NCI-H446 treated with DMSO at 0.1 percent for 48 hours (cell line): ENCODE data around the gene OLFM1.
"Not testable (repeated sequence)": the region's sequence is repeated elsewhere in the genome, so short reads cannot be mapped to it uniquely, and the experiment has no call there.

ENCODE experiments used
- DNase-seq: peaks from one replicate; lab custom pipeline; 2025; lab: John Stamatoyannopoulos, UW

Gene OLFM1

GRCh38 chr9:135107581-135108235 lies 20.2 kb downstream of the OLFM1 start:
- DNase-seq: no peak

GRCh38 chr9:135108831-135109510 lies 21.5 kb downstream of the OLFM1 start:
- DNase-seq: no peak

- no peak for DNase-seq
Observed at GRCh38 chr9:135109650-135110049, 22.2 kb downstream of the OLFM1 start.

DNA sequence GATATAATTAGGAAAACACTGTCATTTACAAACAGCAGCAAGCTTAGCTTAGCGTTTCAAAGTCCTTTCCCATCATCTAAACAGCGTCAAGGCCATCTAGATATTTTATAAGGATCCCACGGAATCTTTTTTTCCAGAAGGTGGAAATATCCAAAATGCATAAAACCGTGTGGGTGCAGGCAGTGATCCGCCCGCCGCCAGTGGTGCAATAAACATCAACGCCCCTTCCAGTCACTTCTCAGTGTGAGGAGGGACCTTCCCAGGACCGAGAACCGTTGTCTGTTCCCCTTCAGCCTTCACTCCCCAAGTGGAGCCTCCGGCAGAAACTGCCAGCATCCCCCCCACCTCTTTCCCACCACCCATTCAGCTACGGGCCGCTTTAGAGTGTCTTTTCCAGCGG lies 22.9 kb downstream of the OLFM1 start:
- DNase-seq: no peak

DNA sequence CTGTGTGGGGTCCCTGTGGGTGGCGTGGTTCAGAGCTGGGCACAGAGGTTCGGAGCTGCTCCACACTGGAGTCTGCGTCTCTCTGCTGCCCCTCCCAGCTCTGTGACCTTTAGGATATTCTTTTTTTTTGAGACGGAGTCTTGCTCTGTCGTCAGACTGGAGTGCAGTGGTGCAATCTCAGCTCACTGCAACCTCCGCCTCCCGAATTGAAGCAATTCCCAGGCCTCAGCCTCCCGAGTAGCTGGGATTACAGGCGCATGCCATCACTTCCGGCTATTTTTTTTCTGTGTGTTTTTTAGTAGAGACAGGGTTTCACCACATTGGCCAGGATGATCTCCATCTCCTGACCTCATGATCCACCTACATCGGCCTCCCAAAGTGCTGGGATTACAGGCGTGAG lies 24.1 kb downstream of the OLFM1 start:
- DNase-seq: not testable (repeated sequence)

DNA sequence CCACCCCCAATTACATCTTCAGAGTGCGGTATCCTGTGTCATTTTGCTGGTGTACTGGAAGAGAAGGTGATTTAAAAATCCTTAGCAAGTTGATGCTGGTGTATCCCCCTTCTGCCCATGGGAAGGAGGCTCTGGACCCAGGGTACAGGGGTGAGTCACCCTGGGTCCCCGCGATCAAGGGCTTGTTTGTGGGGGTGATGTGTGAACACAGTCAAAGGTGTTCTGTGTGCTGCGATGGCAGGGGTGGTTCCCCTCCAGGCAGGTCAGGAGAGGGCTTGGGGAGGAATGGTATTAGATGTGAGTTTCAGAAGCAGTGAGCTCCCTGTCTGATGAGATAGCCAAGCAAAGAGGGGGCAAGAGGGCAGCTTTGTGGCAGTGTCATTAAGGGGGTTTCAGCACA lies 28.9 kb downstream of the OLFM1 start:
- DNase-seq: no peak

DNA sequence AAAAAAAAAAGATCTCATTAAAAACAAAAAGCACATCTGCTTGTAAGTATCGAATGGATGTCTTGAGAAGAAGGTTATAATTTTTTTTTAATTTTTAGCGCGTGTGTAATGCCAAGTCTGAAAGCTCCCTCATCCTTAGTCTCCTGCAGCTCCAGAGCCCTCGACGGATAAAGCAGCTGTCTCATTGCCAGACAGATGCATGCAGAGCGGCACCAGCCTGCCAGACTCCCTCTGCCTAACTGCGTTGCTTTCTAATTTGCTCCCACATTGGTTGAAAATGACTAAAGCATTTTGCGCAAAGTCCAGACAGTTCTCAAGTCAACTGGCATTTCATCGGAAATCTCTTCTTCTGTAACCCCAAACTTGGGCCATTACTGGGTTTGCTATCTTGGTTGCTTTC lies 29.4 kb downstream of the OLFM1 start:
- DNase-seq: no peak

DNA sequence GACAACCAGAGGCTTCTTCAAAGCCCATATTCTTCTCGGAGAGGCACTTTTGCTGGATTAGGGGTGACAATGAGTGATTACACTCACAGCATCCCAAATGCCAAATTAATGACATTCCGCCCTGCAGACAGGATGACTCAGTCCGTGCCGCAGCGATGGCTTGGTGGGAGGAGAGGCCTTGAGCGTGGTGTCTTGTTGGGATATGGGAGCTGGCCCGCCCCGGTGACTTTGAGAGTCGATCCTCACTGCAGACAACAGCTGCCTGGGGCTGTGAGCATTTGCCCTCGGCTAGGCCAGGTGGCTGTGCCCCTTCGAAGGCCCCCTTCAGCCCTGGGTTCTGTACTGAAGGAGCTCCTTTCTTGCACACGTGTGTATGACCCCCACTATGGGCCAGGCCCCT lies 29.8 kb downstream of the OLFM1 start:
- no peak for DNase-seq

DNA sequence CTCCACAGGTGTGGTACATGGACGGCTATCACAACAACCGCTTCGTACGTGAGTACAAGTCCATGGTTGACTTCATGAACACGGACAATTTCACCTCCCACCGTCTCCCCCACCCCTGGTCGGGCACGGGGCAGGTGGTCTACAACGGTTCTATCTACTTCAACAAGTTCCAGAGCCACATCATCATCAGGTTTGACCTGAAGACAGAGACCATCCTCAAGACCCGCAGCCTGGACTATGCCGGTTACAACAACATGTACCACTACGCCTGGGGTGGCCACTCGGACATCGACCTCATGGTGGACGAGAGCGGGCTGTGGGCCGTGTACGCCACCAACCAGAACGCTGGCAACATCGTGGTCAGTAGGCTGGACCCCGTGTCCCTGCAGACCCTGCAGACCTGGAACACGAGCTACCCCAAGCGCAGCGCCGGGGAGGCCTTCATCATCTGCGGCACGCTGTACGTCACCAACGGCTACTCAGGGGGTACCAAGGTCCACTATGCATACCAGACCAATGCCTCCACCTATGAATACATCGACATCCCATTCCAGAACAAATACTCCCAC lies 32.1 kb downstream of the OLFM1 start:
- DNase-seq: no peak

DNA sequence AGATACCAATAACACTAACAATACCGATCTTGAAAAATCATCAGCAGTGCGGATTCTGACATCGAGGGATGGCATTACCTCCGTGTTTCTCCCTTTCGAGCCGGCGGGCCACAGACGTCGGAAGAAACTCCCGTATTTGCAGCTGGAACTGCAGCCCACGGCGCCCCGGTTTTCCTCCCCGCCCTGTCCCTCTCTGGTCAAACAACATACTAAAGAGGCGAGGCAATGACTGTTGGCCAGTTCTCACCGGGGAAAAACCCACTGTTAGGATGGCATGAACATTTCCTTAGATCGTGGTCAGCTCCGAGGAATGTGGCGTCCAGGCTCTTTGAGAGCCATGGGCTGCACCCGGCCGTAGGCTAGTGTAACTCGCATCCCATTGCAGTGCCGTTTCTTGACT lies 32.8 kb downstream of the OLFM1 start:
- DNase-seq: no peak

GRCh38 chr9:135122316-135122715 lies 34.8 kb downstream of the OLFM1 start:
- DNase-seq: no peak

GRCh38 chr9:135123126-135123772 lies 35.8 kb downstream of the OLFM1 start:
- no peak for DNase-seq

- no peak for DNase-seq
Observed at GRCh38 chr9:135123773-135124134, 36.3 kb downstream of the OLFM1 start.

DNA sequence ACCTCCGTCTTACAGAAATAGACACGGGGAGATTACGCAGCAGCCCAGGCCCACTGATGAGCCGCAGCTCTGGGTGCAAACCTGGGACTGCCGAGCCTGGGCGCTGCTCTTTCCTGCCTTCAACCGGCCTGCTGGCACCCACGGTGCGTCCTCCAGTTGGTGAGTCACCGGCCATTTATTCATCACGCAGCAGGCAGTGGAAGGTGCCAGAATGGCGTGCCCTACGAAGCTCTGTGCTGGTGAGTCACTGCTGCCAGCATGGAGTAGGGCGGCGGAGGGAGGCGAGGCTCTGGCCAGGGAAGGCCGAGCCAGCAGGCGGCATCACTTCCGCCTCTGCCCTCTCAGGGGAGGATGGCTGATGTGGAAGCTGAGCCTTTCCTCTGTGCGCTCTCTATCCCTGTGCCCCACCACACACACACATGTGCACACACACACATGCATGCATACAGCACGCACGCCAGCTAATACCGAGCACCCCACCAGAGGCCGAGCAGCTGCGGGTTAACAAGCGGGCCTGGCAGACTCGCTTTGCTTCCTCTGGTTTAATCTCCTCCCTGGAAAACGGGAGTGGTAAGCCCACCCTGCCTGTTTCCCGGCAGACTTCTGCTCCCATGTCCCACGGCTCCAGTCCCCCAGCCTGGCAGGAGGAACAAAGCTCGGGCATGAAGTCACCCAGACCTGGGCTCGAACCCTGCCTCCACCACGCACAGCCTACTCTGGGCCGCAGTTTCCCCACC lies 39.2 kb downstream of the OLFM1 start:
- peak; percentile 65 for DNase-seq

DNA sequence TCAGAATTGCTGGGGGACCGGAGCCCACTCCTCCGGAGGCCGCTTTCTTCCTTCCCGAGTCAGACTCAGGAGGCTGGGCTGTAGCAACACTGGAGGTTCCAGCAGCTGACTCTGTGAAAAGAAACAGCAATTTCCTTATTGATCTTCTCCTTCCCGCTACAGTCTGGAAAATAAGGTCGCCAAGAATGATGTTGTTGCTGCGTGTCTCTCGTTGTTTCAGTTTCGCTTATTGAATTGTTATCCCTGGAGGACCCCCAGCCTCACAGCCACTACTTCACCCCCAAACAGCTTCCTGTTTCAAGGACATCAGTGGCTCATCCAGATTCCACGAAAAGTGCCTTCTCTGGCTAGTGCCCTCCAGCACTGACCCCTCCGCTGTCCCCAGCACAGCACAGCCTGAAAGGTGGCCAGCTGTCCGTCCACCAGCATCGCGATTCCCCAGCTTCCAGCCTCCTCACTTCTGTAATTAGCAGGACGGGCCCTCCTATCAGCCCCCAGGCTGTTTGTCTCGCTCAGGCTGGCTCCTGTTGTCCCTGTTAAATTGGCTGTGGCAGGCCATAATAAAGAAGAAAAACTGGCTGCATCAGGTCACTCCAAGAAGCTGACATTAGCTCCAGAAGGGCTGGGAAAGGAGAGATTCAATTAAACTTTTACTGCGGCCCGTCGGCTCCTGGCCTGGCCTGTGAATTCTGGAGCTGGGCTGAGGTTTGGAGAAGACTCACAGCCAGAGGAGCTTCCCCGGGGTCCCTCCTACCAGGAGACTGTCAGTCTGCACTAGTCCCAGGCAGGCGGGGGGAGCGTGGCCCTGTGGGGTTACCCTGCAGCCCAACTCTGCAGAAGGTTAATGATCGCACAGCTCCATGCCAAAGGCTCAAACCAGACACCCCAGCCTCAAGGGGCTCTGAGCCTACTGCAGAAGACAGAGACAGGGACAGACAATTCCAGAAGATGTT lies 40.5 kb downstream of the OLFM1 start:
- no peak for DNase-seq

GRCh38 chr9:135129137-135129695 lies 41.7 kb downstream of the OLFM1 start:
- DNase-seq: no peak

DNA sequence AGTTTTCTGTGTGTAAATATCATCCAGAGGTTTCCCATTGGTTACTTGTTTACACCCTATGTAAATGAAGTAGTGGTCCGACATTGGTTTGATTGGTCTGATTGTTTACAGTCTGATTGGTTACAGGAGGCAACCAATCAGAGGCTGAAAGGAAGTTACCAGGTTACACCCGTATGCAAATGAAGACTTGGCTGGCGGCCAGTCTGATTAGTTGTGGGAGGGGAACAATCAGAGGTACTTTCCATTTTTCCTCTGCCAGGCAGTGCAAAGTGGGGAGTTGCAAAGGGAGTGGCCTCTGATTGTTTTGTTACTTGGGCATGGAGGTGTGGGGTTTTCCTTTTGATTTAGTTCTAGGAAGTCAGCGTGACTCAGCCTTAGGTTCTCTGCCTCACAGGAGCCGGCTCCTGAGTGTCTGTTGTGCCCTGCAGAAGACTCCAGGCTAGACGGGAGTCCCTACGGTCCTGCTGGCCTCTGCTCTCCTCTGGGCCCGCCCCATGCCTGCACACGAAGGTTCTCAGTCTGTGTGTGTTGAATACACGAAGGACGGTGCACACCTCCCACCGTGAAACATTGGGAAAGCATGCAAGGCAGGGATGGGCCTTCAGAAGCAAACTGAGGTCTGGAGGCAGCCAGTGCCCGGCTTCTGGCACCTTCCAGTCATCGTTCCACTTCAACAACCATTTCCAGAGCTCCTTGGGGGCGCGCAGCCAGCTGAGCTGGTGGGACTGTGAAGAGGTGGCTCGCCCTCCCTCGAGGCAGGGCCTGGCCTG lies 42.9 kb downstream of the OLFM1 start:
- DNase-seq: no peak

- DNase-seq: no peak
Observed at GRCh38 chr9:135131488-135131887, 44.0 kb downstream of the OLFM1 start.

DNA sequence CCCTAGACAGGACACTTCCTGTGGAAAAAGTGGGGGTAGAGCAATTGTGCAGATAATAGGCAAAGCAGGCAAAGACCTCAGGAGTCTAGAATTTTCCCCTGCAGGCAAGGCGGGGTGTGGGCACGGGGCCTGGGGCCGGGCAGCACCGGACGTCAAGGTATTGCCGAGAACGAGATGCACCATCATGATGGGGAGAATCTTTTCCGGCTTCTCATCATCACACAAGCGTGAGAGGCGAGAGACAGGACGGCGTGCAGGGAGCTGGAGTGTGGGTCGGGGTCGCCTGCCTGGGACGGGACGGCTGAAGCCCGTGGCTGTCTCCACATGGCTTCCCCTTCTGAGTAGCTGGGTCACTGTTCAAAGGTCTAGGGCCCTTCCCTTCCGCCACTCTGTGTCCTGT lies 44.5 kb downstream of the OLFM1 start:
- no peak for DNase-seq
